ENCODE data around the gene TMEM181. TPM values are rescaled to one million over a fixed set of nuclear protein-coding genes. Genes with fewer than 3 reads are reported as not detected.

TMEM181 gene
- total and polyA plus RNA-seq, 2 donors (not counting 1 experiment from before 2014, with no cell fraction given) = 35.6 to 36.0 TPM

- H3K4me2 ChIP-seq (ENCODE audit: extremely low read depth, insufficient read depth, low read length) = no peak overlapping the region
- H3K27me3 ChIP-seq (ENCODE audit: control insufficient read depth, insufficient read depth, low read length) = peaks cover 7% of the 10 kb centered on the region
- DNase-seq (ENCODE audit: low read depth in 2 of 2) = no peak
- H2AFZ ChIP-seq (ENCODE audit: low read length) = no peak overlapping the region
- H4K20me1 ChIP-seq (ENCODE audit: control insufficient read depth, extremely low read depth, insufficient read depth, low read length) = no peaks in the 10 kb centered on the region
- no peaks in the 10 kb centered on the region for H3K36me3 ChIP-seq (ENCODE audit: control insufficient read depth, insufficient read depth, low read length)
- no peak overlapping the region for H3K4me3 ChIP-seq (replicated peaks in 1 of 4; ENCODE audit: control extremely low read depth in 1 of 4, insufficient read depth in 1 of 4, low read depth in 3 of 4, low read length in 4 of 4)
- no peak overlapping the region for H3K27ac ChIP-seq (ENCODE audit: insufficient read depth, low read length)
- H3K9ac ChIP-seq (ENCODE audit: insufficient read depth, low read length) = no peak overlapping the region
- H3K9me3 ChIP-seq (ENCODE audit: control insufficient read depth, insufficient read depth, low read depth, low read length) = no peaks in the 10 kb centered on the region
- no peaks in the 10 kb centered on the region for H3K4me1 ChIP-seq (ENCODE audit: control insufficient read depth, extremely low read depth, insufficient read depth, low read length)
- H3K79me2 ChIP-seq (ENCODE audit: control insufficient read depth, insufficient read depth, low read length) = no peaks in the 10 kb centered on the region
- no peak for TF ChIP-seq EZH2 (IDR thresholded peaks at IDR 0.05; ENCODE audit: low read length, missing control alignments)
- no peak for TF ChIP-seq CTCF (conservative IDR thresholded peaks at IDR 0.05 in 1 of 2, IDR thresholded peaks at IDR 0.05 in 1 of 2; ENCODE audit: low read depth in 1 of 2, low read length in 2 of 2)
These were observed 44.9 kb upstream of the TMEM181 start for GRCh38 chr6:158514991-158515390.

GRCh38 chr6:158516098-158516497 is 43.8 kb upstream of the TMEM181 start:
- peak overlapping the region; percentile 33 for H3K4me2 ChIP-seq (ENCODE audit: extremely low read depth, insufficient read depth, low read length)
- H3K36me3 ChIP-seq (ENCODE audit: control insufficient read depth, insufficient read depth, low read length) = no peaks in the 10 kb centered on the region
- H3K9me3 ChIP-seq (ENCODE audit: control insufficient read depth, insufficient read depth, low read depth, low read length) = no peaks in the 10 kb centered on the region
- no peaks in the 10 kb centered on the region for H3K4me1 ChIP-seq (ENCODE audit: control insufficient read depth, extremely low read depth, insufficient read depth, low read length)
- peaks cover 7% of the 10 kb centered on the region for H3K27me3 ChIP-seq (ENCODE audit: control insufficient read depth, insufficient read depth, low read length)
- TF ChIP-seq CTCF (conservative IDR thresholded peaks at IDR 0.05 in 1 of 2, IDR thresholded peaks at IDR 0.05 in 1 of 2; ENCODE audit: low read depth in 1 of 2, low read length in 2 of 2) (no peak), EZH2 (IDR thresholded peaks at IDR 0.05; ENCODE audit: low read length, missing control alignments) (no peak)
- no peak overlapping the region for H3K9ac ChIP-seq (ENCODE audit: insufficient read depth, low read length)
- no peak for DNase-seq (ENCODE audit: low read depth in 2 of 2)
- no peaks in the 10 kb centered on the region for H3K79me2 ChIP-seq (ENCODE audit: control insufficient read depth, insufficient read depth, low read length)
- H3K27ac ChIP-seq (ENCODE audit: insufficient read depth, low read length) = no peak overlapping the region
- no peak overlapping the region for H2AFZ ChIP-seq (ENCODE audit: low read length)
- H3K4me3 ChIP-seq (replicated peaks in 1 of 4; ENCODE audit: control extremely low read depth in 1 of 4, insufficient read depth in 1 of 4, low read depth in 3 of 4, low read length in 4 of 4) = no peak overlapping the region
- no peaks in the 10 kb centered on the region for H4K20me1 ChIP-seq (ENCODE audit: control insufficient read depth, extremely low read depth, insufficient read depth, low read length)

GRCh38 chr6:158517038-158517437 is 42.9 kb upstream of the TMEM181 start:
- TF ChIP-seq CTCF (conservative IDR thresholded peaks at IDR 0.05 in 1 of 2, IDR thresholded peaks at IDR 0.05 in 1 of 2; ENCODE audit: low read depth in 1 of 2, low read length in 2 of 2) = no peak
- Histone ChIP-seq H4K20me1 (ENCODE audit: control insufficient read depth, extremely low read depth, insufficient read depth, low read length) (no peaks in the 10 kb centered on the region), H3K27me3 (ENCODE audit: control insufficient read depth, insufficient read depth, low read length) (peaks cover 7% of the 10 kb centered on the region), H3K36me3 (ENCODE audit: control insufficient read depth, insufficient read depth, low read length) (no peaks in the 10 kb centered on the region), H3K79me2 (ENCODE audit: control insufficient read depth, insufficient read depth, low read length) (no peaks in the 10 kb centered on the region), H3K9me3 (ENCODE audit: control insufficient read depth, insufficient read depth, low read depth, low read length) (no peaks in the 10 kb centered on the region), H3K9ac (ENCODE audit: insufficient read depth, low read length) (no peak overlapping the region), H3K4me2 (ENCODE audit: extremely low read depth, insufficient read depth, low read length) (no peak overlapping the region), H3K4me1 (ENCODE audit: control insufficient read depth, extremely low read depth, insufficient read depth, low read length) (no peaks in the 10 kb centered on the region), H3K27ac (ENCODE audit: insufficient read depth, low read length) (no peak overlapping the region), H2AFZ (ENCODE audit: low read length) (no peak overlapping the region), H3K4me3 (replicated peaks in 1 of 4; ENCODE audit: control extremely low read depth in 1 of 4, insufficient read depth in 1 of 4, low read depth in 3 of 4, low read length in 4 of 4) (no peak overlapping the region)
- no peak for DNase-seq (ENCODE audit: low read depth in 2 of 2)

Data from fibroblast of lung (primary cell).